ENCODE results near the gene CACNB1.
"Not testable (repeated sequence)": the region's sequence is repeated elsewhere in the genome, so short reads cannot be mapped to it uniquely, and the experiment has no call there.

Gene CACNB1

DNA sequence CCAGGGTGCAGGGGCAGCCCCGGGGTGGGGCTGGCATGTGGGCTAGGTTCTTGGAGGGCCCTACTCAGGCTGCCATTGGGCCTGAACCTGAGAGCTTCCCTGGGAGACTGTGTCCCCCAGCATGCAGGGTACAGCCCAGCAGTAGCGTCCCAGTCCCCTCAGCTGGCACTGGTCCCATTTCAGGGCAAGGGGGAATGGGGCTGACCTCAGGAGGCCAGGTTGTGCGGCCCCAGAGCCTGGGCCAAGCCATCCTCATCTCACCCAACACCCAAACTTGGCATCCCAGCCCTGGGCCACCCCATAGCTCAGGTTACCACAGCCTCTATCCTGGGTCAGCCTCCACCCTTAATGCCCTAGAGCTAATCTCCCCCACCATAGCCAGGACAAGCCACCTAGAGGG lies 52.3 kb downstream of the CACNB1 start:
- H3K9me3 Mint-ChIP-seq: no peaks in the 10 kb centered on the region
- no peak overlapping the region for H3K4me3 Mint-ChIP-seq

DNA sequence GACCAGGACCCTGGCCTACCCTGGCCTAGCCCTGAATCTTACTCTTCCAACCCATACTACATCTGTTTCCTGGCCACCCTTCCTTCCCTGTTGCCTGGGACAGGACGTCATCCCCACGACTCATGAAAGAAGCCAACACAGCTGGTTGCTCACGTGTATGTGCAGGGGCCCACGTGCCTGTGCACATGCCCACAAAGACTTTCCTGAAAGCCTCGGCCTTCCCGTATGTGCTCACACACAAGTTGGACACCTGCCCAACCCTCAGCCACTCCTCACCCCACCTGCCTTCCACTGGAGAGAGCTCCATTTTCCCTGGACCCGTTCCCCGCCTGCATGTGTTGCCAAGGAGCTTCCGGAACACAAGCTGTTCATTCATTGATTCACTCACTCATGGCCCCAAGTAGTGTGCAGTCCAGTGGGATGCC lies 53.0 kb downstream of the CACNB1 start:
- Mint-ChIP-seq H3K4me3 (no peak overlapping the region), H3K36me3 (no peaks in the 10 kb centered on the region), H3K27ac (no peak overlapping the region), H3K9me3 (no peaks in the 10 kb centered on the region), H3K4me1 (no peaks in the 10 kb centered on the region)
- ATAC-seq (no peak), DNase-seq (ENCODE audit: low spot score in 2 of 2) (no peak)

More for the DNA sequence above, 52.3 kb downstream of the CACNB1 start:
- Mint-ChIP-seq H3K27ac (peak overlapping the region; percentile 71), H3K36me3 (no peaks in the 10 kb centered on the region), H3K4me1 (peaks cover 3% of the 10 kb centered on the region)
- ATAC-seq (peak; percentile 28), DNase-seq (ENCODE audit: low spot score in 2 of 2) (no peak)

DNA sequence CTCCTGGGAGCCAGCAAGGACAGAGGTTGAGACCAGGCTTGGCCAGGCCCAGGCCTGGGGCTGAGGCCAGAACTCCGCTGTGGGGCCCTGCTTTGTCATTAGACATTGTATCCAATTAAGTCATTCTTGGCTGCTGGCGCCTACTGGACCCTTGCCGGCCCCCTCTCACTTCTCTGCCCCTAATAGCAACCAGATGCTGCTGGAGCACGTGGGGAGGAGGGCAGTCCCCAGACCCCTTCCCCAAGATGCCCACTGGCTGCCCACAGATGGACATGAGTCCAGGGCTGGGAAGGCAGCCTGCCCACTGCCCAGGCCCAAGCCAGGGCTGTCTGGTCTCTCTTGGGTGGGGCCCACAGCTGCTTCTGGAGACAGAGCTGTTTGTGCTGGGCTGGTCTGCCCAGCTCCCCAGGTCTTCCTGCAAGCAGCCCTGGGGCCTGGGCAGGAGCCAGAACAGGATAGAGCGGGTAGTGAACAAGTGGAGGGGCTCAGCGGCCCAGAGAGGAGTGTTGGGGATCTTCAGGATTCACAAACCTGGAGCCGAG lies 53.8 kb downstream of the CACNB1 start:
- DNase-seq (ENCODE audit: low spot score in 2 of 2) (no peak), ATAC-seq (peak; percentile 23)
- H3K9me3 Mint-ChIP-seq: no peaks in the 10 kb centered on the region
- H3K27ac Mint-ChIP-seq: peak overlapping the region; percentile 63
- H3K4me3 Mint-ChIP-seq: no peak overlapping the region
- H3K4me1 Mint-ChIP-seq: peaks cover 4% of the 10 kb centered on the region
- no peaks in the 10 kb centered on the region for H3K36me3 Mint-ChIP-seq

DNA sequence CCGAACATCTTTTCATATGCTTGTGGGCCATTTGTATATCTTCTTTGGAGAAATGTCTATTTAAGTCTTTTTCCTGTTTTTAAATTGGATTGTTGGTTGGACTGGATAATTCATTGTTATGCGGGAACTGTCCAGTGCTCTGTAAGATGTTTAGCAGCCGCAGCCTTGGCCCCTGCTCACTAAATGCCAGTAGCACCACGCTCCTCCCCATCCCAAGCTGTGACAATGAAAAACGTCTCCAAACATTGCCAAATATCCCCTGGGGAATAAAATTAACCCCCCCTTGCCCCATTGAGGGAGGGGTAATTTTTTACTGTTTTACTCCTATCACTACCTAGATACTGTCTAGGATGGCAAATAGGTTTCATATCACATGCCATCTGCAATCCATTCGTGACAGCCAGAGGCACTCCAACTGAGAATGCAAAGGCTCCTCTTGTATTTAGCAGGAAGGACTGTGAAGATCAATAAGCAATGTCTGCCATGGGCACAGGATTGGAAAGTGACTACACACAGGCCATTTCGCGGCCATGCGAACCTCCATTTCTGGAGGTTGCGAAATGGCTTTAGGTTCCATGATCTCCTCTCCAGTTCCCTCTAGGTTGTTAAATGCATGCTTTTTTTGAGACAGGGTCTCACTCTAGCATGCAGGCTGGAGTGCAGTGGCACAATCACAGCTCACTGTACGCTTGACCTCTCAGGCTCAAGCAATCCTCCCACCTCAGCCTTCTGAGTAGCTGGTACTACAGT lies 55.4 kb downstream of the CACNB1 start:
- Mint-ChIP-seq H3K4me3 (no peak overlapping the region), H3K27ac (no peak overlapping the region), H3K36me3 (no peaks in the 10 kb centered on the region), H3K4me1 (peaks cover 5% of the 10 kb centered on the region), H3K9me3 (no peaks in the 10 kb centered on the region)
- ATAC-seq (no peak), DNase-seq (ENCODE audit: low spot score in 2 of 2) (no peak)

DNA sequence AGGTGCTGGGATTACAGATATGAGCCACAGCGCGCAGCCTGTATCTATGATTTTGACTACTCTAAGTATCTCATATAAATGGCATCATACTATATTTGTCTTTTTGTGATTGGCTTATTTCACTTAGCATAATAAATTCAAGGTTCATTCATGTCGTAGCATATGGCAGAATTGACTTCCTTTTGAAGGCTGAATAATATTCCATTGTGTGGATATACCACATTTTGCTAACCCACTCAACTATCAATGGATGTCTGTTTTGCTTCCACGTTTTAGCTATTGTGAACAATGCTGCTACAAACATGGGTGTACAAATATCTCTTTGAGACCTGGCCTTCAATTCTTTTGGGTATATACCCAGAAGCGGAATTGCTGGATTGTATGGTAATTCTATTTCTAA lies 56.2 kb downstream of the CACNB1 start:
- ATAC-seq (no peak), DNase-seq (ENCODE audit: low spot score in 2 of 2) (no peak)
- H3K4me3 Mint-ChIP-seq: no peak overlapping the region
- peaks cover 5% of the 10 kb centered on the region for H3K4me1 Mint-ChIP-seq
- no peaks in the 10 kb centered on the region for H3K9me3 Mint-ChIP-seq
- no peaks in the 10 kb centered on the region for H3K36me3 Mint-ChIP-seq
- no peak overlapping the region for H3K27ac Mint-ChIP-seq

DNA sequence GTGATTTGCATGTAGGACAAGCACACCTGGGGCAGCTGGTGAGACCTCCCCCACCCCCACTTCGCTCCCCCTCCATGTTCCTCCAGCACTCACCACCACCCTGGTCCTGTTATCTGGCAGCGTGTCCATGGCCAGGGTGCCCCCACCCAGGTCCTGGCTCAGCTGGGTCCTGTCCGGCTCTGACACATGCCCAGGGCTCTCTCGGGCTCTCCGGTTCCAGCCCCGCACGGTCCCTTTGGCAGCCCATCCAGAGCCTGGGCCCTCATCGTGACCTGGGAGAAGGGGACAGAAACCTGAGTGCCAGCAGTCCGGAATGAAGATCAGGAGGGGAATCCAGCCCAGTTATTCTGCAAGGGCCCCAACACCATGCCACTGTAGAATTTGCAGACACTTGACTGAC lies 57.9 kb downstream of the CACNB1 start:
- H3K36me3 Mint-ChIP-seq: no peaks in the 10 kb centered on the region
- H3K4me3 Mint-ChIP-seq: no peak overlapping the region
- DNase-seq (ENCODE audit: low spot score in 2 of 2): no peak
- no peak for ATAC-seq
- H3K9me3 Mint-ChIP-seq: no peaks in the 10 kb centered on the region
- H3K4me1 Mint-ChIP-seq: peaks cover 5% of the 10 kb centered on the region
- no peak overlapping the region for H3K27ac Mint-ChIP-seq

DNA sequence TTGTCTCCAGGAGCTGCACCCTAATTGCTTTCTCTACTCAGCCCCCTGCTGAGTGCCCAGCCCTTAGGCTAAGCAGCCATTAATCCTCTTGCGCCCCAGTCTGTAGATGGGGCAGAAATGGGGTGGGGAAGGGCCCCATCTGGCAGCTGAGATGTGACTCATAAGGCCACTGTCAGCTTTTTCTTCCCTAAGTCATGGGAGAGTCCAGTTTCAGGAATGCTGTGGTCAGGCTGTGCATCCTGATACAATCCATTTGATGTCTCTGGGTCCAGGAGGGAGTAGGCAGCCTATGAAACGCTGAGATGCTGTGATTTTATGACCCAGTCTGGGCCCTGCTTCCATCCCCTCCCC lies 58.3 kb downstream of the CACNB1 start:
- DNase-seq (ENCODE audit: low spot score in 2 of 2): no peak
- ATAC-seq: no peak

DNA sequence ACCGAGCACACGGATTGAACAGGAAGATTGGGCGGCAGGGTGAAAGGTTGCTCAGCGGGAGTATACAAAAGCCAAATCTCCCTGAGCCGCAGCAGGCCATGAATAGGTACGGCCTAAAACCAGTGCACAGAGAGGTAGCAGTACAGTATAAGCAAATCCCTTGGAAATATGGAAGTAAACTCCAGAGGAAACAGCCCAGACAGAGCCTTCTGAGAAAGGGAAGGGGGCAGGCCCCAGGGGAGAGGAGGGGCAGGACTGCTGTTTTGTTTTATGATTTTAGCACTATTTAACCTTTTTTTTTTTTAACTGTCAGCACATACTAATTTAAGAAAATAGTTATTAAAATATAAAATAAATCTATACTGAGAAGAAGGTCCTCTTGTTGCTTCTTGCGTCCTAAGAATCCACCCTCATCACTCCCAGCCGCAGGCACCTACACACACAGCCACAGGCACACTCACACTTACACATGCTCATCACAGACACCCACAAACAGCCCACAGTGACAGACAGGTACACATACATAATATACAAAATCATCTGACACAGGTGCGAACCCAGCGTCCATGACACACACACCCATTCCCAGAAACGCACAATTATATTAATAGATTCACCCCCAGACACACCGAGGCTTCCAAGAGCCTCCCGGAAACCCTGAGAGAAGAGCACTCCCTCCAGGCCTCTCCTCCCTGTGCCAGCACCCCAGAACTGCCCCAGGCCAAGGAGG lies 58.9 kb downstream of the CACNB1 start:
- Mint-ChIP-seq H3K9me3 (no peaks in the 10 kb centered on the region), H3K4me3 (no peak overlapping the region), H3K27ac (peak overlapping the region; percentile 26), H3K36me3 (no peaks in the 10 kb centered on the region), H3K4me1 (peaks cover 5% of the 10 kb centered on the region)
- DNase-seq (ENCODE audit: low spot score in 2 of 2): no peak
- ATAC-seq: no peak

More for the DNA sequence above, 58.3 kb downstream of the CACNB1 start:
- H3K9me3 Mint-ChIP-seq: no peaks in the 10 kb centered on the region
- H3K27ac Mint-ChIP-seq: peak overlapping the region; percentile 26
- peaks cover 5% of the 10 kb centered on the region for H3K4me1 Mint-ChIP-seq
- no peak overlapping the region for H3K4me3 Mint-ChIP-seq
- H3K36me3 Mint-ChIP-seq: no peaks in the 10 kb centered on the region

DNA sequence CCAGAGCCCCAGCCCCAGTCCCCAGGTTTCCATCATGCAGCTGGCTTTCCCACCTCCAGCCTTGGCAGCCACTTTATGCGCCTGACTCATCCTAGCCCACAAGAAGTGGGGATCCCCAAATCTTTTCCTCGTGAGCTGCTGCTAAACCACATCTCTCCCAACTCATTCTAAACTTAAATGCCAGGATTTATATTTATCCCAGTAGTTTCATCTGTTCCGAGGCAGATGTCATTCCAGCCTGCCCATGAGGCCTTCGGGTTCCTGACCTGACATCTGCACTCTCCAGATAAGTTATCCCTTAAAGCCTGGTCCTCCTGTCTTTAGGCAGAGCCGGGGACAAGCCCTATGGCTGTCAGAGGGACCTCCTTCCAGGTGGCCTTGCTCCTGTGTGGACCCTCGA lies 62.6 kb downstream of the CACNB1 start:
- DNase-seq (ENCODE audit: low spot score in 2 of 2) (no peak), ATAC-seq (no peak)
- H3K9me3 Mint-ChIP-seq: no peaks in the 10 kb centered on the region
- peak overlapping the region; percentile 74 for H3K27ac Mint-ChIP-seq
- no peaks in the 10 kb centered on the region for H3K36me3 Mint-ChIP-seq
- peaks cover 5% of the 10 kb centered on the region for H3K4me1 Mint-ChIP-seq
- no peak overlapping the region for H3K4me3 Mint-ChIP-seq

DNA sequence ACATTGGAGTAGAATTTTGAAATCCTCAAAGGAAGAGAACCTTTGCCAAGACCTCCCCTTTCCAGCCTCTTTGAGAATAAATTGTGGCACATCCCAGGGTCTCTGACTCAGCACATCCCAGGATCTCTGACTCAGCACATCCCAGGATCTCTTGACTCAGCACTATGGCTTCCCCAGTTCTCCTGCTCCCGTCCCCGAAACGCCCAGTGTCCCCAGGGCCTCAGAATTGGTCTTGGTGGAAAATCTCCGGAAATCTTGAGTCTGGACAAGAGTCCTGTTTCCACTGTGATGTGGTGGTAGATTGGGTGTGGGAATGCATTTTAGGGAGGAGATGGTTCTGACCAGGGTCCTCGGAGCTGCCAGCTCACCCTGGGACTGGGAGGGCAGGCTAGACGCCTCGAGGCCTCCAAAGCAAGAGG lies 65.3 kb downstream of the CACNB1 start:
- H3K4me1 Mint-ChIP-seq: no peaks in the 10 kb centered on the region
- no peak for DNase-seq (ENCODE audit: low spot score in 2 of 2)
- H3K27ac Mint-ChIP-seq: no peak overlapping the region
- no peaks in the 10 kb centered on the region for H3K9me3 Mint-ChIP-seq
- no peak for ATAC-seq
- no peak overlapping the region for H3K4me3 Mint-ChIP-seq
- no peaks in the 10 kb centered on the region for H3K36me3 Mint-ChIP-seq

DNA sequence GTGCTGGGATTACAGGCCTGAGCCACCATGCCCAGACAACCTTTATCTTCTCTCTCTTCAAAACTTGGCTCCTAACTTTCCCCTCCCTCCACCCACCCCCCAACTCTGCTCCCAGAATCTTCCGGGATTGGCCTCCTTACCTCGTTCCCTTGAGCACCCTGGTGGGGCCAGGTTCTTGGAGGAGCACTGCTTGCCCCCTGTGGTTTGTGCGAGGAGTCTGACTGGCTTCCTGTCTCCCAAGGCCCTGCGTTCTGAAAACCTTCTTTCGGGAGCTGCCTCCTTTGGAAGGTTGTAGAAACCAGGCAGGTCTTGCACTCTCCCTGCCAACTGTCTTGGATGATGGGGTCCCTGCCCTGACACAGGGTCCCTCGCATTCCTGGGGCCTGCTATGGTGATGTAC lies 65.9 kb downstream of the CACNB1 start:
- Mint-ChIP-seq H3K4me3 (no peak overlapping the region), H3K9me3 (no peaks in the 10 kb centered on the region), H3K27ac (no peak overlapping the region), H3K36me3 (no peaks in the 10 kb centered on the region), H3K4me1 (no peaks in the 10 kb centered on the region)
- ATAC-seq (no peak), DNase-seq (ENCODE audit: low spot score in 2 of 2) (no peak)

DNA sequence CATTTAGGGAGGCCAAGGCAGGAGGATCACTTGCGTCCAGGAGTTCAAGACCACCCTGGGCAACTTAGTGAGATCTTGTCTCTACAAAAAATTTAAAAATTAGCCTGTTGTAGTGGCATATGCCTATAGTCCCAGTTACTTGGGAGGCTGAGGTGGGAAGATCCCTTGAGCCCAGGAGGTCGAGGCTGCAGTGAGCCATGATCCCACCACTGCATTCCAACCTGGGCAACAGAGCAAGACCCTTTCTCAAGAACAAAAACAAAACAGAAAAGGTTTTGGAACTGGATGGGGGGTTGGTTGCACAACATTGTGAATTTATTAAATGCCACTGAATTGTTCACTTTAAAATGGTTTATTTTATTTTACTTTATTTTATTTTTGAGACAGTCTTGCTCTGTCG lies 67.3 kb downstream of the CACNB1 start:
- Mint-ChIP-seq H3K9me3 (no peaks in the 10 kb centered on the region), H3K36me3 (no peaks in the 10 kb centered on the region), H3K27ac (no peak overlapping the region), H3K4me3 (no peak overlapping the region), H3K4me1 (no peaks in the 10 kb centered on the region)
- ATAC-seq (no peak), DNase-seq (ENCODE audit: low spot score in 2 of 2) (no peak)

DNA sequence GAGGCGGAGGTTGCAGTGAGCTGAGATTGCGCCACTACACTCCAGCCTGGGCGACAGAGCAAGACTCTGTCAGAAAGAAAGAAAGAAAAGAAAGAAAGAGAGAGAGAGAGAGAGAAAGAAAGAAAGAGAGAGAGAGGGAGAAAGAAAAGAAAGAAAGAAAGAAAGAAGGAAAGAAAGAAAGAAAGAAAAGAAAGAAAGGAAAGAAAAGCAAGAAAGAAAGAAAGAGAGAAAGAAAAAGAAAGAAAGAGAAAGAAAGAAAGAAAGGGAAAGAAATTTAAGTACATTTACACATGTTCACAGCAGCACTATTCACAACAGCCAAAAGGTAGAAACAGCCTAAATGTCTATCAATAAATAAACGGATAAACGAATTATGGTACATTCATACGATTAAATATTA lies 67.9 kb downstream of the CACNB1 start:
- H3K27ac Mint-ChIP-seq; H3K36me3 Mint-ChIP-seq; H3K4me1 Mint-ChIP-seq; H3K4me3 Mint-ChIP-seq; DNase-seq (ENCODE audit: low spot score in 2 of 2); ATAC-seq; H3K9me3 Mint-ChIP-seq: not testable (repeated sequence)

DNA sequence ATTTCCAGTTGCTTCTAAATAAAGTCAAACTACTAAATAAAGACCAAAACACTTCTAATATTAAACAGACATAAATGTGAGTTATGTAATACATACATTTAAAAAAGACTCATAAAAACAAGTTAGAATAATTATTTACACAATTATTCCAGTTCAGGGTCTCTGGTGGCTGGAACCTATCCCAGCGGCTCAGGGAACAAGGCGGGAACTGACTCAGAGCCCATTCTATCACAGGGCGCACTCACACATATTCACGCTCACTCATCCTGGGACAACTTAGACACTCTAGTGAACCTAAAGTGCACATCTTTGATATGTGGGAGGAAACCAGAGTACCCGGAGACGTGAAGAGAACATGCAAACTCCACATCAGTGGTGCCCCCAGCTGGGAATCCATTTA lies 71.0 kb downstream of the CACNB1 start:
- Mint-ChIP-seq H3K27ac (no peak overlapping the region), H3K36me3 (no peaks in the 10 kb centered on the region), H3K9me3 (no peaks in the 10 kb centered on the region), H3K4me1 (no peaks in the 10 kb centered on the region), H3K4me3 (no peak overlapping the region)
- DNase-seq (ENCODE audit: low spot score in 2 of 2) (no peak), ATAC-seq (no peak)

DNA sequence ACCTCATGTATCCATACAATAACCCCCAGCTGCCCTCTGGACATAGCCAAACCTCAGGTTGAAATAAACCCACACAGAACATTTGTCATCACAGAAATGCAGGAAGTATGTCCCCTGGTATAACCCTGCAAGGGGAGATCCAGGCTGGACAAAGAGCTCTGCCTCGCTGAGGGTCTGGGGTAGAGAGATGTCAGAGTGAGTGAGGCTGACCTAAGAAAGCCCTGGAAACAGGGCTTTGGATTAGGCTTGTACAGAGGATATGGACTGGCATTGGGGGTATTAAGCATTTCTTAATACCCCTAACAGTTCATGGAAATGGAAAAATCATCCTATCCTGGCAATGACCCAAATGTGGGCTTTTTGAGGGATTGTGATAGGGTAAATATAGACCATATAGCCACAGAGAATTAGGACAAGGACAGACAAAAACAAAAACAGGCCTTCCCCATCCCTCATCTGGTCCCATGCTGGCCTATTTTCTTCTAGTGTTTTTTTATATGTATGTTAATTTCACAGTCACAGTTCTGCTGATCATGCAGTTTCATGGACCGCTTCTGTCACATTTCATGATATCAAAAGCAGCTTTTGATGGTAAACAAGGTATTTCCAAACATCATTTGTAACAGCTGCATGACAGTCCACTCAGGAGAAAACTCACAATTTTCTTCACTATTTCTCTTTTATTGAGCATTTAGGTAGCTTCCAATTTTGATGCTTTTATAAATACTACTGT lies 72.2 kb downstream of the CACNB1 start:
- no peak for DNase-seq (ENCODE audit: low spot score in 2 of 2)
- Mint-ChIP-seq H3K9me3 (no peaks in the 10 kb centered on the region), H3K27ac (no peak overlapping the region), H3K4me3 (no peak overlapping the region), H3K4me1 (no peaks in the 10 kb centered on the region), H3K36me3 (no peaks in the 10 kb centered on the region)
- no peak for ATAC-seq
